CD14-positive monocyte (primary cell): ENCODE measurements around the gene WASHC4. TPM values are rescaled to one million over a fixed set of nuclear protein-coding genes. Genes with fewer than 3 reads are reported as not detected.

Experiments
- DNase-seq, 3 donors: peaks; one replicate each; pipeline ENCODE4 v3.0.0-alpha.2; 2011 to 2022
- H2AFZ ChIP-seq: 2 replicates; pipeline ENCODE4 v1.6.0; 2012; ENCODE audit warnings: mild to moderate bottlenecking, low read depth, low read length, inconsistent platforms; ENCODE audit not compliant: insufficient read depth, poor library complexity, severe bottlenecking
- H3K27ac ChIP-seq, 2 donors: 1 replicate in 1 of 2; 2 replicates in 1 of 2; pipeline ENCODE4 v1.5.1; 2012 to 2013; ENCODE audit warnings: low read length in 2 of 2, control low read depth in 1 of 2, inconsistent platforms in 1 of 2, low read depth in 1 of 2, mild to moderate bottlenecking in 1 of 2
- H3K27me3 ChIP-seq, 2 donors: one replicate each; pipeline versions ENCODE4 v1.6.0 to v1.6.1; 2011 to 2013; ENCODE audit warnings: low read length in 2 of 2; ENCODE audit not compliant: control insufficient read depth in 2 of 2, insufficient read depth in 2 of 2
- H3K36me3 ChIP-seq, 2 donors: replicated peaks in 1 of 2; 1 replicate in 1 of 2; 2 replicates in 1 of 2; pipeline versions ENCODE4 v1.5.1 to v1.6.1; 2012 to 2013; ENCODE audit warnings: low read length in 2 of 2, control low read depth in 1 of 2, inconsistent platforms in 1 of 2, mild to moderate bottlenecking in 1 of 2; ENCODE audit not compliant: insufficient read depth in 2 of 2, control insufficient read depth in 1 of 2
- H3K4me1 ChIP-seq, 2 donors: 1 replicate in 1 of 2; 2 replicates in 1 of 2; pipeline versions ENCODE4 v1.5.1 to v1.6.1; 2012 to 2013; ENCODE audit warnings: low read length in 2 of 2, control low read depth in 1 of 2, inconsistent platforms in 1 of 2, mild to moderate bottlenecking in 1 of 2, moderate library complexity in 1 of 2; ENCODE audit not compliant: insufficient read depth in 2 of 2, control insufficient read depth in 1 of 2
- H3K4me2 ChIP-seq: replicated peaks from 2 replicates; pipeline ENCODE3; 2012; ENCODE audit warnings: low read length, moderate library complexity, mild to moderate bottlenecking; ENCODE audit not compliant: poor library complexity, severe bottlenecking; ENCODE audit errors: extremely low read depth
- H3K4me3 ChIP-seq, 3 experiments: fragments of 200-600 bp in 1 of 3; sonication (generic) in 1 of 3; replicated peaks in 1 of 3; 1 replicate in 2 of 3; 2 replicates in 1 of 3; pipeline ENCODE4 v1.5.1; 2011 to 2013; ENCODE audit warnings: low read length in 3 of 3, mild to moderate bottlenecking in 3 of 3, control low read depth in 2 of 3, low read depth in 2 of 3, inconsistent platforms in 1 of 3, moderate library complexity in 1 of 3
- H3K79me2 ChIP-seq: 2 replicates; pipeline ENCODE4 v1.6.0; 2012; ENCODE audit warnings: mild to moderate bottlenecking, control low read depth, inconsistent platforms, low read length, moderate library complexity; ENCODE audit not compliant: insufficient read depth
- H3K9ac ChIP-seq: 2 replicates; pipeline ENCODE4 v1.6.0; 2017; ENCODE audit warnings: low read length, mild to moderate bottlenecking; ENCODE audit not compliant: insufficient read depth, poor library complexity, severe bottlenecking
- H3K9me3 ChIP-seq, 2 donors: replicated peaks in 1 of 2; 1 replicate in 1 of 2; 2 replicates in 1 of 2; pipeline versions ENCODE4 v1.5.1 to v1.6.1; 2012 to 2013; ENCODE audit warnings: low read length in 2 of 2, control low read depth in 1 of 2; ENCODE audit not compliant: control insufficient read depth in 1 of 2, insufficient read depth in 1 of 2
- H4K20me1 ChIP-seq: 2 replicates; pipeline ENCODE4 v1.6.0; 2012; ENCODE audit warnings: mild to moderate bottlenecking, low read length, control low read depth, moderate library complexity; ENCODE audit not compliant: insufficient read depth
- H3K27ac Mint-ChIP-seq, 7 donors: one replicate each; pipeline ENCODE4 v1.8.0; 2020; ENCODE audit warnings: mild to moderate bottlenecking in 7 of 7, mixed read lengths in 7 of 7, moderate library complexity in 6 of 7, inconsistent platforms in 2 of 7
- H3K27me3 Mint-ChIP-seq, 3 donors: one replicate each; pipeline ENCODE4 v1.8.0; 2021 to 2022; ENCODE audit warnings: low read depth in 3 of 3, mild to moderate bottlenecking in 3 of 3, mixed read lengths in 3 of 3, moderate library complexity in 3 of 3, inconsistent platforms in 1 of 3
- H3K36me3 Mint-ChIP-seq, 2 donors: one replicate each; pipeline ENCODE4 v1.8.0; 2020; ENCODE audit warnings: mixed read lengths in 2 of 2, inconsistent platforms in 1 of 2, mild to moderate bottlenecking in 1 of 2
- H3K4me1 Mint-ChIP-seq: one replicate; pipeline ENCODE4 v1.8.0; 2020; ENCODE audit warnings: mild to moderate bottlenecking, mixed read lengths
- H3K4me3 Mint-ChIP-seq, 2 donors: one replicate each; pipeline ENCODE4 v1.8.0; 2020; ENCODE audit warnings: mild to moderate bottlenecking in 2 of 2, mixed read lengths in 2 of 2, moderate library complexity in 1 of 2
- H3K9me3 Mint-ChIP-seq, 7 donors: one replicate each; pipeline ENCODE4 v1.8.0; 2020 to 2022; ENCODE audit warnings: mixed read lengths in 7 of 7, mild to moderate bottlenecking in 6 of 7, moderate library complexity in 6 of 7, inconsistent platforms in 2 of 7
- CTCF ChIP-seq: fragments of 200-600 bp; IDR thresholded peaks from one replicate; pipeline ENCODE4 v1.8.0; 2022; ENCODE audit warnings: antibody characterized with exemption, mild to moderate bottlenecking
- WGBS: methylation state at CpG from one replicate; pipeline ENCODE4 v1.1.5; 2013; ENCODE audit warnings: missing lambda C conversion rate; ENCODE audit not compliant: insufficient coverage; 5-methylcytosine and 5-hydroxymethylcytosine counted together
- intact Hi-C, 2 donors: fragments of 100-400 bp; cut with micrococcal nuclease; formaldehyde crosslinking; loops; one replicate each; pipeline versions ENCODE4 v1.15.0 to v1.15.1; 2023
- polyA plus RNA-seq, 3 donors: library from polyadenylated mRNA; depleted of rRNA in 1 of 3; unstranded in 2 of 3; stranded (reverse) in 1 of 3; fragments of 300-500 nt in 2 of 3; fragments of >200 nt in 1 of 3; fragmentation: Illumina TruSeq in 2 of 3; gene quantifications; 1 replicate in 2 of 3; 2 replicates in 1 of 3; pipeline ENCODE4 v1.2.3, GENCODE V29; 2012 to 2021

Gene WASHC4
- polyA plus RNA-seq, 3 donors, result 62.6 to 95.3 (median 69.0) TPM

GRCh38 chr12:105099356-105099755, 8.2 kb upstream of the WASHC4 start:
- H4K20me1 ChIP-seq, result no peaks in the 10 kb centered on the region
- peak; percentile 17 to 34 (median 21) for DNase-seq
- Mint-ChIP-seq H3K36me3 (no peaks in the 10 kb centered on the region), H3K27me3 (peaks cover 2 to 12% (median 8%) of the 10 kb centered on the region in 3 donors), H3K4me1 (peaks cover 13% of the 10 kb centered on the region), H3K27ac (no peak overlapping the region), H3K4me3 (no peak overlapping the region), H3K9me3 (peaks cover 20 to 28% (median 24%) of the 10 kb centered on the region in 7 donors)
- no peak overlapping the region for H2AFZ ChIP-seq
- no peaks in the 10 kb centered on the region for H3K79me2 ChIP-seq
- intact Hi-C loops, result no loop called here
- no peaks in the 10 kb centered on the region for H3K36me3 ChIP-seq
- H3K4me3 ChIP-seq, result no peak overlapping the region
- TF ChIP-seq CTCF, result no peak
- no peak overlapping the region for H3K27ac ChIP-seq
- H3K27me3 ChIP-seq, result no peaks in the 10 kb centered on the region
- H3K9ac ChIP-seq, result no peak overlapping the region
- peaks cover 18 to 26% of the 10 kb centered on the region in 2 donors for H3K9me3 ChIP-seq
- no CpG with 5 or more reads among the region's 1 CpG for WGBS
- H3K4me2 ChIP-seq, result no peak overlapping the region
- H3K4me1 ChIP-seq, result peaks cover 5% of the 10 kb centered on the region in 2 donors

- Mint-ChIP-seq H3K4me1 (peaks cover 13% of the 10 kb centered on the region), H3K27me3 (peaks cover 2 to 12% (median 12%) of the 10 kb centered on the region in 3 donors), H3K27ac (peak overlapping the region in 3 of 7 donors; percentile 20 to 84 (median 50)), H3K4me3 (no peak overlapping the region), H3K36me3 (no peaks in the 10 kb centered on the region), H3K9me3 (peaks cover 12 to 20% (median 18%) of the 10 kb centered on the region in 7 donors)
- Histone ChIP-seq H2AFZ (no peak overlapping the region), H4K20me1 (no peaks in the 10 kb centered on the region), H3K4me1 (peaks cover 5% of the 10 kb centered on the region in 2 donors), H3K4me3 (no peak overlapping the region), H3K9me3 (peaks cover 9 to 15% of the 10 kb centered on the region in 2 donors), H3K9ac (no peak overlapping the region), H3K79me2 (no peaks in the 10 kb centered on the region), H3K27ac (no peak overlapping the region), H3K4me2 (no peak overlapping the region), H3K36me3 (no peaks in the 10 kb centered on the region), H3K27me3 (peaks cover 0 to 2% of the 10 kb centered on the region in 2 donors)
- peak in 1 of 3 donors; percentile 11 for DNase-seq
- no peak for TF ChIP-seq CTCF
- 73% methylated on average over 5 of the region's 7 CpGs for WGBS
- intact Hi-C loops, result loop anchor here (10.0 kb wide), 2 partner anchors 796 to 966 kb away; partner anchors contain the start of genes EID3 (in 1 of the 2) and NFYB (in 1 of the 2)
Observed at GRCh38 chr12:105100207-105100985, 7.1 kb upstream of the WASHC4 start.
